GM12864 (cell line): ENCODE results near the gene STEAP4.

Experiments
- DNase-seq: peaks from one replicate; pipeline ENCODE4 v3.0.0-alpha.2; 2011; ENCODE audit warnings: low read depth
- H3K4me3 ChIP-seq: 2 replicates; pipeline ENCODE4 v1.5.1; 2011; ENCODE audit warnings: mild to moderate bottlenecking, low read depth, low read length, control low read depth
- CTCF ChIP-seq: IDR thresholded peaks from 2 replicates; pipeline ENCODE4 v1.5.1; 2011; ENCODE audit warnings: low read depth, mild to moderate bottlenecking, moderate library complexity, low read length, control low read depth, inconsistent platforms; ENCODE audit errors: missing control alignments

The STEAP4 gene

GRCh38 chr7:88244258-88244657 is 62.4 kb downstream of the STEAP4 start:
- no peak for TF ChIP-seq CTCF
- H3K4me3 ChIP-seq, result no peak overlapping the region
- no peak for DNase-seq

GRCh38 chr7:88243345-88243909 is 63.3 kb downstream of the STEAP4 start:
- no peak for DNase-seq
- TF ChIP-seq CTCF, result peak; percentile 52
- no peak overlapping the region for H3K4me3 ChIP-seq

GRCh38 chr7:88239852-88240251 is 66.8 kb downstream of the STEAP4 start:
- no peak for DNase-seq
- no peak overlapping the region for H3K4me3 ChIP-seq
- TF ChIP-seq CTCF, result no peak

- TF ChIP-seq CTCF, result no peak
- no peak overlapping the region for H3K4me3 ChIP-seq
- DNase-seq, result no peak
These were observed 72.9 kb downstream of the STEAP4 start for GRCh38 chr7:88233828-88234227.

- TF ChIP-seq CTCF, result no peak
- H3K4me3 ChIP-seq, result no peak overlapping the region
- DNase-seq, result no peak
These were observed 76.0 kb downstream of the STEAP4 start for GRCh38 chr7:88230646-88231045.

GRCh38 chr7:88229302-88229995 is 77.2 kb downstream of the STEAP4 start:
- no peak for TF ChIP-seq CTCF
- no peak for DNase-seq

GRCh38 chr7:88226886-88227516 is 79.7 kb downstream of the STEAP4 start:
- no peak overlapping the region for H3K4me3 ChIP-seq
- no peak for DNase-seq
- no peak for TF ChIP-seq CTCF

More at GRCh38 chr7:88229302-88229995, 77.2 kb downstream of the STEAP4 start:
- H3K4me3 ChIP-seq, result no peak overlapping the region
